GM12892 (cell line): ENCODE results near the gene HOXC9.

Experiments used
- POLR2A ChIP-seq: IDR thresholded peaks from 2 replicates; pipeline ENCODE4 v1.6.1; 2011; ENCODE audit warnings: low read depth, low read length, control low read depth
- POLR2AphosphoS5 ChIP-seq: IDR thresholded peaks from 2 replicates; pipeline ENCODE4 v1.6.1; 2011; ENCODE audit warnings: low read depth, low read length, control low read depth
- TAF1 ChIP-seq: IDR thresholded peaks from 2 replicates; pipeline ENCODE4 v1.6.1; 2011; ENCODE audit warnings: low read depth, mild to moderate bottlenecking, control low read depth, low read length, borderline replicate concordance

GRCh38 chr12:54005853-54006558 is 6.0 kb downstream of the HOXC9 start:
- TF ChIP-seq POLR2A (no peak), POLR2AphosphoS5 (no peak), TAF1 (no peak)
